Activated CD8-positive, alpha-beta memory T cell treated with anti-CD3 and anti-CD28 coated beads, Interleukin-2, amount 50 U/mL, for 24 hours (primary cell): ENCODE measurements around the gene SPSB1.
"Not testable (repeated sequence)": the region's sequence is repeated elsewhere in the genome, so short reads cannot be mapped to it uniquely, and the experiment has no call there.

ENCODE experiments used
- DNase-seq: peaks from one replicate; pipeline ENCODE4 v3.0.0-alpha.2; 2020; ENCODE audit errors: extremely low read depth

Gene SPSB1

DNA sequence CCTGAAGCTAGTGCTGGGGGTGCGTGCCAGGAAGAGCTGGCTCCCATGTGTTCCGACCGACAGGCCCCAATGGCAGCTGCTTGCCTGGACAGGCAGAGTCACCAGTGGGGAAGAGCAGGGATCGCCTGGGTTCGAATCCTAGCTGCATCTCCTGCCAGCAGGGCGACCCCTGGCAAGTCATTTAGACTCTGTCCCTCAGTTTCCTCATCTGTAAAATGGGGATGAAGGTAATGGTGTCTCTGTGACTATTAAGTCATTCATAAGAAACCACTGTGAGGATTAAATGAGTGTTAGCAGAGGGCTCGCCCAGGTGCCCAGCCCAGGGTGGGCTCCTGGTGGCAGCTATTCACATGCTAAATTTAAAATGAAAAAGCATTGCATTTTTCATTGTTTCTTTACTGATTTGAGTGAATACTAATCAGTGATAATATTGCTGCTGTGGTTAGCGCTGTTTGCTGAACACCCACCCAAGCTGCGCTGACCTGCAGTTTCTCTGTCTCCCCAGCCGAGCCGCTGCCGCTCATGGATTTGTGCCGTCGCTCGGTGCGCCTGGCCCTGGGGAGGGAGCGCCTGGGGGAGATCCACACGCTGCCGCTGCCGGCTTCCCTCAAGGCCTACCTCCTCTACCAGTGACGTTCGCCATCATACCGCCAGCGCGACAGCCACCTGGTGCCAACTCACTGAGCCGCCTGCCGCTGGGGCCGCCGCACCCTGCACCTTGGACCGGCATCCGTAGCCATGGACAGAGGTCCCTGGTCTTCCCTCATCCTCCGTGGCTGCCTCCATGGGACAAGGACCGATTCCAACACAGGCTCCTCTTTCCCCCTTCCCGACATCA lies 74.5 kb downstream of the SPSB1 start:
- no peak for DNase-seq

DNA sequence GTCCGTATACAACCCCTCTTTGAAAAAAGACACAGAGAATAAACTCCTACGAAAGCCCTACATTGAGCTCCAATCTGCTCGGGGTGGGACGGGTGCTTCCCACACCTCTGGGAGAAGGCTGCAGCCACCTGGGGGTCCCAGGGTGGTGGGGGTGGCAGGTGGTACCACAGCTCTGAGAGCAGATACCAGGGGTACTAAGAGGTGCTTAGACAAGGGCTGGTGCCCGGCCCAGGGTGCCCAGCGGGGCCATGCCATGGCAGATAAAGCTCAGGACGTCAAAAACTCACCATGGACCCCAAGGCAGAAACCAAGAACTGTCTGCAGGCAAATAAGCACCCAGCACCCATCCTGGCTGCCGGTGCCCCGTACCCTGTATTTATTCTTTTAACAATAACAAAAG lies 75.1 kb downstream of the SPSB1 start:
- DNase-seq, result no peak

DNA sequence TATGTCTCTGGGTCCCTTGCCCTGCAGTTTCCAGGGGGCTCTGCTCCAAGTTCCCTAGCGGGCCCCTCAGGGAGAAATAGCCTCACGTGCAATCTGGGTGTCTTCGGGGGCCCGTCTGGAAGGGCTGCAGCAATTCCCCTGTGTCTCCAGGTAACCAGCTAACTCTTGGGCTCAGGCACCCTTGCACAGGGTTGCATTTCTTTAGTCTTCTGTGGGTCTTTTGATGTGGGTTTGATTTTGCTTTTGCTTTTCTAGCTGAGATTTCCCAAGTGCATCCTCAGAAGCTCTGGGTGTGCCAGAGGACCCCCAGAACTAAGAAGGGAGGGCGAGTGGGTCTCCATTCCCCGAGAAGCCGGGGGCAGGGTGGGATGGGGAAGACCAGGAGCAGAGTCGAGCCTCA lies 75.7 kb downstream of the SPSB1 start:
- DNase-seq, result no peak

DNA sequence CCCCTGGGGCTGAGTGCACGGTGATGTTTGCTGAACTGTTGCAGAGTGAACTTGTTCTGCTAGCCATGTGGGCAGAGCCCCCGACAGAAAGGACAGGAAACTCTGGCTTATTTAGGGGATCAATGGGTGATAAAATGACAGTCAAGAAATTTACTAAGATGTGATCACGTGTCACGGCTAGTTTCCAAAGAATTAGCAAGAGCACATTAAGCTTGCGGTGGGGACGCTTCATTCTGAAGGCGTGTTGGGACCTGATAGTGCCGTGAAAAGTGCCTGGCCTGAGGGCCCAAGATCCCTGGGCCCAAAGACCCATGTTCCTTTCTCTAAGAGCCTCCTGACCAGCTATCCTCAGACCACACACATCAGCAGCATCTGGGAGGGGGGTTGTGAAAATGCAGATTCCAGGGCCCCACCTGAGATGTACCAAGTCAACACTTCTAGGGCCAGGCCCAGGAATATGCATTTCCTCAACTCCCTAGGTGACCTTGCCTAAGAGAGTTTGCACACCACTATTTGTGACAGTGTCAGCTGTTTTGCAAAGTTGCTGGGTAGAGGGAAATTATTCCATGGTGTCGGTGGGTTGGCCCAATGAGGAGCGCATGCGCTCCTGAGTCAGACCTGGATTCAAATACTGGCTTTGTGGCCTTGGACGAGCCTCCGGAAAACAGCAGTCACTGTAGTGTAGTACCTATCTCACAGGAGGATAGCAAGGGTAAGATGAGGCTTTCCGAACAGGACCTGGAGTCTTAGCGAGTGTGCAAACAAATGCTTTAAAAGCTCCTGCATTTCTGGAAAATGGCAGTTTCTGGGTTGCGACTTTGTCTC lies 77.5 kb downstream of the SPSB1 start:
- no peak for DNase-seq

DNA sequence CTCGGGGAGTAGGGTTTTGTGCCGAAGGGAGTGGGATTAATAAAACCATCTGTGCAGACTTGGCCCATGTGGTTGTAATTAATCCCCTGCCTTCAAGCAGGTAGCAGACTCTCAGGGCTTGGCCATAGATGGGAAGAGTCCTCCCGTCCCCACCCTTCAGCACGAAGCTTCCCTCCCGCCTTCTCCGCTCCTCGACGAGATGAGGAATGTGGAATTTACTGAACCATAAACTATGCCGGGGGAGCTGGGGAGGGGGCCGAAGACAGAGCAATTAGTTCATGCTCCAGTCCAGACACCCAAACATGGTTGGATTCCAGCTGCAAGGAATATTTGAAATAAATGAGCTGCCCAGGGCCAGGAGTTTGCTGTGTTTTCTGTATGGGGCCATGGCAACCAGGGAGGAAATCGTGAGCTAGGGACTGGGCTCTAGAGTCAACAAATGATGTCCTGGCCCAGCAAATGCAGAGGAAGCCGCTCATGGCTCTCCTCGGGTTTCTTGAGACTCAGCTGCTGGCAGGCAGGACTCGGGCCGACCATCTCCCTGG lies 78.8 kb downstream of the SPSB1 start:
- DNase-seq, result no peak

DNA sequence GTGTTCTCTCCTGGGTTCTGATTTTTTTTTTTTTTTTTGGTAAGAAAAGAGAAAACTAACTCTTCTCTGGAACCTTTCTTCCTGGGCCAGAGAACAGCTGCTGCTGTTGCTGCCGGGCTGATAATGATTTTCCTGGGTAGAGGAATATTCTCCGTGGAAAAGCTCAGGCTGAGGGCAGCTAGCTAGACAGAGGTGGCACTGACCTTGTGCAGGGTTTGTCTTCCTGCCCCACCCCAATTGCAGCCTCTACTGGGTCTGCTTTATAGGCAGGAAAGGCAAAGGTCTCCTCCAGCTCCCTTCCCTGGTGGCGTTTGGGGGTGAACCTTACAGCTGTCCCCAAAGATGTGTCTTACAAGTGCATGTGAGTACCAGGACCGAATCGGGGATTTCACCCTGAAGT lies 79.3 kb downstream of the SPSB1 start:
- DNase-seq, result no peak

DNA sequence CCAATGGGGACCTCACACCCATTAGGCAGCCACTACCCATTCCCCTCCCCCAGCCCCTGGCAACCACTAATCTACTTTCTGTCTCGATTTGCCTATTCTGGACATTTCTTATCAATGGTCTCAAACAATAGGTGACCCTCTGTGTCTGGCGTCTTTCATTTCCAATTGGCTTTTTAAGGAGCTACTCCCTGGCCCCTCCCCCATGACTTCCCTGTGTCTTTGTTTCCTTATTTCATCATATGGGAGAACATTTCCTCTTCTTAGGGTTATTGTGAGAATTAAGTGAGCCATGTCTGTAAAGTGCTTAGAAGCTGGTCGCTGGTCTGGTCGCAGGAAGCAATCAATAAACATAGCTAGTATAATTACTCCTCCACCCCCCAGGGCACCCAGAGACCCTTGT lies 80.9 kb downstream of the SPSB1 start:
- no peak for DNase-seq

DNA sequence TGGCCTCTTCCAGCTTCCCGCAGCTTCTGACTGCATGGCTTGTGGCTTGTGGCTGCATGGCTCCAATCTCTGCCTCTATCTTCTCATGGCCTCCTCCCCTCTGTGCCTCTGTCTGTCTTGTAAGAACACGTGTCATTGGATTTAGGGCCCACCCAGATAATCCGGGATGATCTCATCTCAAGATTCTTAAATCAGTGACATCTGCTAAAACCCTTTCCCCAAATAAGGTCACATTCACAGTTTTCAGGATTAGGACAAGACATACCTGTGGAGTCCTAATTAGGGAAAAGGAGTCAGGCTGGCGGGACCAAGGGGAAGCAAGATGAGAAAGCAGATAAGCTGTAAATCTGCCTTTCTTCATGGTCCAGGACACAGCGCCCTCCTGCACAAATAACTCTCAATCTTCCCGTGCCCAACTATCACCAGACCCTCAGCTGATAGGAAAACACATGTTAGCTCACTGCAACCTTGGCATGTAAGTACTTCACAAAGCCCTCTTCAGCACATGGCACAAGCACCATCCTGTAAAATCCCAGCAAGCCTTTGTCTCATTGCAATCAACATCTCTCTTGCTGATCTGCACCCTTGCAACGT lies 82.2 kb downstream of the SPSB1 start:
- no peak for DNase-seq

DNA sequence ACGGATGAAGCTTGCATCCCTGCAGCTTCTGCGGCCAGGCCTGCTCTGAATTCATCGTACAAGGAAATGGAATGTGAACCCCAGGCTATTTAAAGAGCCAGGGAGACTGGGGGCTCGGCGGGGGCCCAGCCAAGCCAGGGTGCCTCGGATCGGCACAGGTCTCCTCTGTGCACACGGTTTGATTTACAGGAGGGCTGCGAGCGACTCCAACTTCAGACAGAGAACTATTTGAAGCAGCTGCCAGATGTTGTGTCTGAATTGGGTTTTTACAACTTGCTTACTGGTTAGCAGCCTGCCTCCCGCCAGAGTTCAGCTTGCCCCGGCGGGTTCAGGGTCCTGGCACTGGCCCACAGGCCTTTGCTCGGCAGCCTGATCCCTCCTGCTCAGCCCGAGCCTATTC lies 83.2 kb downstream of the SPSB1 start:
- DNase-seq, result no peak

DNA sequence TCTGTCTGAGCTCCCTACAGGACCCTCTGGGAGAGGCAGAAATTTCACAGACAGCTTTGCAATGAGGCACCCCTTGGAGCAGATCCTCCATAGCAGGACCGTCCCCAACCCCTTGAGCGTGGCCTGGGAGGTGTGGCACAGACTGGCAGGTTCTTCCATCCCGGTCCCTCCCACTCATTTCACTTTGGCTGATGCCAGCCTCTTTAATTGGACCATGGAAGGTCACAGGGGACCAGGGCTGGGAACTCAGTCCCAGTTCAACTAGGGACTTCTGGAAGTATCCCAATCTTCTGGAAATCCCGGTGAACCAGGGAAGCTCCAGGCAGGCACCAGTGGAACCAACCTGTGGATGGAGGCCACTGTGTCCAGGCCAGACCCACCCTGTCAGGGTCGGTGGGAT lies 83.7 kb downstream of the SPSB1 start:
- no peak for DNase-seq

DNA sequence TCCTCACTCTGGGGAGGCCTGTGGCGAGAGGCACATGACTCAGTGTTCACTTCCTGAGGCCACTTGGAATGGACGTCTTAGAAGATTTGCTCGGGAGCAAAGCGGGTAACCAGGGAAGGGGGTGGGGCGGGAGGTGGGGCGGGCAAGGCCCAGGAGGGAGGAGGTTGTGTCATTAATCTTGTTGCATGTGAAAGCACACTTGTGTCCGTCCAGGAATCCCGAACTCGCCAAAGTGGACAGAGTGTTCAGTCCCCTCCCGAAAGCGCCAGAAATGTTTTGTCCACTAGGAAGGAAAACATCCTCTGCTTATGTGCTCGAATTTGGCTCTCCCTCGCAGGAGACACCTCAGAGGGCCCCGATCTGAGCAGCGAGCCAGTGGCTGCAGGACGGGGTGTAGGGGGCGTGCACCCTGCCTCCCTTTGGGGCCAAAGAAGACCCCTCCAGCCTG lies 84.2 kb downstream of the SPSB1 start:
- DNase-seq, result no peak

DNA sequence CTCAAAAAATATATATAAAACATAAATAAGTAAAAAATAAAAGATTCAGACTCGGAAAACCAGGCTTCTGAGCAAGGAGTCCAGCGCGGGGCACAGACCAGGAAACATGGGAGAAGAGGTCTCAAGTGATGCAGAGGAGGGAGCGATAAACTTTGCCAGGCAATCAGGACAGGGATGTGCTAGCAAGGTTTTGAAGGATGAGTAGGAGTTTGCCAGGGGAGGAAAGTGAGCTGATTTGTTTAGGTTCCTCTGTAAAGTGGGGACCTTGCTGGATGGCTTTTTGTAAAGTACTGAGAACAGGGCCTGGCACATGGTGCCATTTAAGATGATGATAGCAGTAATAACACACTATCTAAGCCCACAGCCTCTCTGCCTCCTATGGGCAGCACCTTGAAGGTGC lies 86.1 kb downstream of the SPSB1 start:
- DNase-seq, result no peak

DNA sequence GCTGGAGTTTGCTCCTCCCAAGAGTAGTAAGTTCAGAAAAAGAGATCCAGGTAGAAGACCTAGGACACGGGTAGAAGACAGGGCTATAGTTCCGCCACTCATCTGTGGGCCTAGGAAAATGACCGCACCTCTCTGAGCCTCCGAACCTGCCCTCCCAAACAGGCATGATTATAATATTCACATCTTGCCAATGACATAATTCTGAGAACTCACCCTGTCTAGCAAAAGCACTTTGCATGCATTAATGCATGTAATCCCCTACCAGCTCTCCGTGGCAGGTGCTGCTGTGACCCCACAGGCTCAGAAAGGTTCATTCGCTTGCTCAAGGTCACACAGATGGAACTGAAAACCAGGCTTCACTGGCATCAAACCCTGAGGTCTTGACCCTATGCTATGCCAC lies 88.0 kb downstream of the SPSB1 start:
- DNase-seq, result no peak

DNA sequence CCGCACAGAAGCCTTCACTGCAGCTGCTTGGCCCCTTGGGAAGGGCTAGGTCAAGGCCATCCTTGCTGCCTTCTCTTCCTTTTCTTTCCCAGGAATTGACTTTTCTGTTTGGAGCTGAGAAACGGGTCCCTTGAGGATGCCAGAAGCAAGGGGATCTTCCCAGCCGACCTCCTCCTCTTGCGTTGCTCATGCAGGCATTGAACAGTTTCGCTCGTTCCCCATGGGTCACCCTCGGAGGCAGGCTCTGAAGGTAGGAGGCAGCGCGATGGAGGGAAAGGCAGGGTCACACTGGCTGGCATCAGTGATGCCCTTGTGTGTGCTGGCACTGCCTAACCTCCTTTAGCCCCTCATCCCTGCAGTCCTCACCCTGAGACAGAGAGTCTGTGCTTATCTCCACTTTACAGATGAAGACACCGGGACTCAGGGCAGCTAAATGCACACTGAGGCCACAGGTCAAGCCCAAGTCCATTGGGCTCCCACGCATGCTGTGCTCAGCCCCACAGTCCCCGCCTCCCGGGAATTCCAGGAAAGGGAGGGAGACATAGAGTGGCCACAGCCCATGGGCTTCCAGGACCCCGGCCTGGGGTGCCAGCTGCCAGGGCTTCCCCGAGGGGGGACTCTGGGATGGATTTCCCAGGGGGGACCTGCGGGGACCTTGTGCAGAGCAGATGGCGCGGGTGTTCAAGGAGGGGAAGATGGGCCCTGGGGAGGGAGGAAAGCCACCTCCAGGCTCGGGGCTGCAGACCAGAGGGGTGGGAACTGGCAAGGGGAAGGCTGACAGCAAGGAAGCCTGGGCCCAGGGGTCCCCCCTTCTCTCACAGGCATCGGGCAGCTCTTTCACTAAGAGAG lies 90.2 kb downstream of the SPSB1 start:
- DNase-seq, result no peak

DNA sequence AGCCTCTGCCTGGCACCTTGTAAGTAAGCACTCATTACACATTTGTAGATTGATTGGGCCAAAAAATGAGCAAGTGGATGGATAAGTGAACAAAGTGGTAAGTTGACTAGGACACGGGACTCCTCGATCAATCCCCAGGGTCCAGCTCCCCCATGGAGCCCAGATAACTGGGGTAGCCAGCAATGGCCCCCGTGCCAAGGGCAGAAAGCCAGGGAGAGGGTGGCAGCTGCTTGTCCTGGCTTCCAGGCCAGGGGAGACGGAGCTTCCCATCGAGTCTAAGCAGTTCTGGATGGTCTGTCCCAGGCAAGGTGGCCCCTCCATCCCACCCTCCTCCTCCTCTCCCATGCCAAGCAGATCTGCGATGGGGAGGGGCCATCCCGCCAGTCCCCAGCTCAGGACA lies 91.4 kb downstream of the SPSB1 start:
- no peak for DNase-seq

DNA sequence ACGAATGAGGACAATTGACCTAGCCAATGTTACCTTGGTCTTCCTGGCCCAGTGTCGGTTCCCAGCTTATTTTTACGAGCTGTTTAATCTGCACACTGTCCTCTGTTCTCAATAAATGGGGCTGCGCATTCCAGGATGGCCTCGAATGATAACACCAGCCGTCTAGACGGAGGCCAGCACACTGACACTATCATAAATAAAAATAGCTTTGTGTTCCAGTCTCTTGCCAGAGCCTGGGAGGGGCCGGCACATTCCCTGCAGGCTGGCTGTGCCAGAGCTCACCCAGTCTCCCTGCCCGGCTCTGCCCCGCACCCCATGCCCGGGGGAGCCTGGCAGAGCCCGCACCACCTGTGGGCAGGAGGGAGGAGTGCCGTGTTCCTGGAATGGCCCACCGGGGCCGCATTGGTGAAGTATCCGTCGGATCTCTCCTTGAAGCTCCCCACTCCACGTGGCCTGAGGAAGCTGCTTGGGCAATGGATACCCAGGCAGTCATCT lies 92.1 kb downstream of the SPSB1 start:
- DNase-seq, result no peak

DNA sequence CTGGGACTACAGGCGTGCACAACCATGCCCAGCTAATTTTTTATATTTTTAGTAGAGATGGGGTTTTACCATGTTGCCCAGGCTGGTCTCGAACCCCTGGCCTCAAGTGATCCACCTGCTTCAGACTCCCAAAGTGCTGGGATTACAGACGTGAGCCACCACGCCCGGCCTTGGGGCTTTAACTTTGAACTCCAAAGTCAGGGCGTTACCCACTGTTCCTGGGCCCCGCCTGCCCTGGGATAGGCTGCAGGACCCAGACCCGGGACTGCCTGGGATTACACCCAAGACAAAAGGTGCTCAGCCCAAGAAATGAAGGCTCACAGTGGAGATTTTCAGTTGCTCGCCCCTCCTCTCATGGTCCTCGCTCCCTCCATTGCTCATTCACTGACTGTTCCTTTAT lies 92.7 kb downstream of the SPSB1 start:
- not testable (repeated sequence) for DNase-seq

DNA sequence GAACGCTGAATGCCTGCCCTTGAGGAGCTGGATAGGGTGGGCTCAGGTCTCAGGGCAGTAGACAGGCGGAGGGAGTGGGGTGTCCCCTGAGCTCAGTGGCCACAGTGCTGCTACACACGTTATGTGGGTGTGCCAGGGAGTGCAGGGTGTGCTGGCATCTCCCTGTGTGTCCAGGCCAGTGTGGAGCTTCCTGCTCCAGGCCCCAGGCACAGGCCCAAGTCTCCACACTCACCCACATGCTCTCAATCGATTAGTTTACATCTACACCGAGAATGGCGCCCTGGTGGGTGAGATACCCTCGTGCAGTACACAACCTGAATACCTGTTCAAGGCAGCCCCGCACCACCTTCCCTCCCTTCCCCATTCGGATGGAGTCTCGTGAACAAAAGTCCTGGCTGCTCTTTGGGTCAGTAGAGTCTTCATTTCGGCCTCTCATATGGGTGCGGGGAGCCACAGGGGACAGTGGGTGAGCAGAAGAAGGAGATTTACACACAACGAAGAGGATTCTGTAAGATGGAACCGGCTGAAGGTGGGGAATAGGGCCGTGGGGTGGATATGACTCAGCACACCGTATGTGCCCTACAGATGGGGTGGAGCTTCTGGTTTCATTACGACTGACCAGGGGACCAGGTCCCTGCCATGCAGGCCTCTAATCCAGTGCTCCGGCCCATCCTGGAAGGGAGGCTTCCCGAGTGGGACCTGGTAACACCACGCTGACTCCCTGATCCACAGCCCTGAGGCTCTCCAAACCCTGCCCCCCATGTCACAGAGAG lies 93.3 kb downstream of the SPSB1 start:
- DNase-seq, result no peak

DNA sequence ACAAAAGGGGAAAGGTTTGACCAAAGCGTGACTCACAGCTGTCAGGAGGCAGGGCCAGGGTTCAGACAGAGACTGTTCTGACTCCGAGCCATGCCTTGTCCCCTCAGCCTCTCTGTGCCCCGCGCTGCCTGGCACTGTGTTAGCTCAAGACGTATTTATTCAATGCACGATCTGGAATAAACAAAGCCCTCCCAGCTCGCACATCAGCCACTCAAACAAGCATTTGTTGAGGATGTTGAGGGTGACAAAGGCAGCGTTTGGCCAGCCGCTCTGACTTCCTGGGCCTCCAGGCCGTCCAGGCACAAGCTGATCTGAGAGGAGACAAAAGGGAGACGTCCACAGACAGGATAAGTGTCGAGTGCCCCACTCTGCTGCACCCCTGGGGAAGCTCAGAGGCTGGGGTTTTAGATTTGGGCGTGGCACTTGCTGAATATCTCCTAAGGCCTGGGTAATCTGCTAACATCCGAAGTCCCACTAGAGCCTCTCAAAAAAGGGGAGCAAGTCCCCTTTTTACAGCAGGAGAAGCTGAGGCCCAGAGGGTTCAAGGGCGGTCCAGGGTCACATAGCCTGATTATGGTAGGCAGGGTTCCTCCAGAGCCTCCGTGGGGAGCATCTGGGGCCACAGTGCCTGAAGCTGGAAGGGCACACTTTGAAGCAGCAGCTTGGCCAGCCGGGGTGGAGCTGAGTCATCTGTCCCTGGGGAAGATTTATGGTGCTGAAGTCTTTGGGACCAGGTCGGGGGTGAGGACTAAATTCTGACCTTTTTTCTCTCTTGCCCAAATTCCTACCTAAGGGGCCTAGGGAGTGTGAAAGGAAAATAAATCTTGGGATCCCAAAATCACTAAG lies 95.9 kb downstream of the SPSB1 start:
- no peak for DNase-seq

DNA sequence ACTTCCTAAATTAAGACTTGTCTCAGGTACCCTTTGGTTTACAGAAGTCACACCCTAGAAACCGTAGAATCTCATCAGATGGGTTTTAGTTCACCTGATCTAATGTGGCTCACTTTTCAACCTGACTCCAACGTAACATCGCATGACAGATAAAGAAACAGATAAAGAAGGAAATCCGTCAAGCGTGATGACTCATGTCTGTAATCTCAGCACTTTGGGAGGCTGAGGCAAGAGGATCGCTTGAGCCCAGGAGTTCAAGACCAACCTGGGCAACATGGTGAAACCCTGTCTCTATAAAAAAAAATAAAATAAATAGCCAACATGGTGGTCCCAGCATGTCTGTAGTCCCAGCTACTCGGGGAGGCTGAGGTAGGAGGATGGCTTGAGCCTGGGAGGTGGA lies 97.3 kb downstream of the SPSB1 start:
- no peak for DNase-seq
